Neutrophil (primary cell): ENCODE results near the gene GLRA3.

Source experiments
- H3K27ac ChIP-seq: fragments of 200-600 bp; sonication (generic); 2 replicates; pipeline ENCODE4 v1.5.1; 2016; ENCODE audit warnings: mild to moderate bottlenecking, moderate library complexity
- H3K27me3 ChIP-seq: fragments of 200-600 bp; sonication (generic); 2 replicates; pipeline ENCODE4 v1.6.0; 2016; ENCODE audit warnings: mild to moderate bottlenecking
- H3K36me3 ChIP-seq: fragments of 200-600 bp; sonication (generic); 2 replicates; pipeline ENCODE4 v1.5.1; 2017
- H3K4me1 ChIP-seq, 2 experiments: fragments of 200-600 bp in 1 of 2; sonication (generic) in 1 of 2; 1 replicate in 1 of 2; 2 replicates in 1 of 2; pipeline versions ENCODE4 v1.5.1 to v1.6.1; 2013 to 2016; ENCODE audit warnings: low read depth in 1 of 2, low read length in 1 of 2, mild to moderate bottlenecking in 1 of 2, moderate library complexity in 1 of 2; ENCODE audit not compliant: control insufficient read depth in 1 of 2, insufficient read depth in 1 of 2
- H3K4me3 ChIP-seq, 2 experiments: fragments of 200-600 bp in 1 of 2; sonication (generic) in 1 of 2; 1 replicate in 1 of 2; 2 replicates in 1 of 2; pipeline ENCODE4 v1.5.1; 2013 to 2016; ENCODE audit warnings: low read depth in 1 of 2, low read length in 1 of 2, mild to moderate bottlenecking in 1 of 2, moderate library complexity in 1 of 2
- H3K9me3 ChIP-seq: fragments of 200-600 bp; sonication (generic); 2 replicates; pipeline ENCODE4 v1.5.1; 2016
- TF ChIP-seq, protein P1 (sequence below): fragments of 200-600 bp; sonication (generic); IDR thresholded peaks from 2 replicates; pipeline ENCODE4 v1.5.1; 2016; ENCODE audit warnings: antibody characterized with exemption

GLRA3 gene

GRCh38 chr4:174856926-174857800, 28.1 kb upstream of the GLRA3 start:
- no peaks in the 10 kb centered on the region for H3K27me3 ChIP-seq
- TF ChIP-seq, protein P1, sequence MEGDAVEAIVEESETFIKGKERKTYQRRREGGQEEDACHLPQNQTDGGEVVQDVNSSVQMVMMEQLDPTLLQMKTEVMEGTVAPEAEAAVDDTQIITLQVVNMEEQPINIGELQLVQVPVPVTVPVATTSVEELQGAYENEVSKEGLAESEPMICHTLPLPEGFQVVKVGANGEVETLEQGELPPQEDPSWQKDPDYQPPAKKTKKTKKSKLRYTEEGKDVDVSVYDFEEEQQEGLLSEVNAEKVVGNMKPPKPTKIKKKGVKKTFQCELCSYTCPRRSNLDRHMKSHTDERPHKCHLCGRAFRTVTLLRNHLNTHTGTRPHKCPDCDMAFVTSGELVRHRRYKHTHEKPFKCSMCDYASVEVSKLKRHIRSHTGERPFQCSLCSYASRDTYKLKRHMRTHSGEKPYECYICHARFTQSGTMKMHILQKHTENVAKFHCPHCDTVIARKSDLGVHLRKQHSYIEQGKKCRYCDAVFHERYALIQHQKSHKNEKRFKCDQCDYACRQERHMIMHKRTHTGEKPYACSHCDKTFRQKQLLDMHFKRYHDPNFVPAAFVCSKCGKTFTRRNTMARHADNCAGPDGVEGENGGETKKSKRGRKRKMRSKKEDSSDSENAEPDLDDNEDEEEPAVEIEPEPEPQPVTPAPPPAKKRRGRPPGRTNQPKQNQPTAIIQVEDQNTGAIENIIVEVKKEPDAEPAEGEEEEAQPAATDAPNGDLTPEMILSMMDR: no peak
- H3K27ac ChIP-seq: no peak overlapping the region
- H3K9me3 ChIP-seq: no peaks in the 10 kb centered on the region
- no peak overlapping the region for H3K4me3 ChIP-seq
- H3K4me1 ChIP-seq: no peaks in the 10 kb centered on the region
- H3K36me3 ChIP-seq: no peaks in the 10 kb centered on the region

GRCh38 chr4:174855050-174855449, 26.0 kb upstream of the GLRA3 start:
- H3K4me3 ChIP-seq: no peak overlapping the region
- no peak overlapping the region for H3K27ac ChIP-seq
- TF ChIP-seq, protein P1: no peak

GRCh38 chr4:174853629-174854028, 24.6 kb upstream of the GLRA3 start:
- no peaks in the 10 kb centered on the region for H3K27me3 ChIP-seq
- no peak overlapping the region for H3K27ac ChIP-seq
- TF ChIP-seq, protein P1: no peak

More at GRCh38 chr4:174855050-174855449, 26.0 kb upstream of the GLRA3 start:
- H3K36me3 ChIP-seq: no peaks in the 10 kb centered on the region
- no peaks in the 10 kb centered on the region for H3K9me3 ChIP-seq
- H3K27me3 ChIP-seq: no peaks in the 10 kb centered on the region
- H3K4me1 ChIP-seq: no peaks in the 10 kb centered on the region

GRCh38 chr4:174848596-174848995, 19.5 kb upstream of the GLRA3 start:
- Histone ChIP-seq H3K4me1 (no peaks in the 10 kb centered on the region), H3K36me3 (no peaks in the 10 kb centered on the region), H3K27ac (no peak overlapping the region), H3K4me3 (no peak overlapping the region), H3K9me3 (no peaks in the 10 kb centered on the region), H3K27me3 (no peaks in the 10 kb centered on the region)
- TF ChIP-seq, protein P1: no peak

More at GRCh38 chr4:174853629-174854028, 24.6 kb upstream of the GLRA3 start:
- Histone ChIP-seq H3K4me3 (no peak overlapping the region), H3K4me1 (no peaks in the 10 kb centered on the region), H3K9me3 (no peaks in the 10 kb centered on the region), H3K36me3 (no peaks in the 10 kb centered on the region)

DNA sequence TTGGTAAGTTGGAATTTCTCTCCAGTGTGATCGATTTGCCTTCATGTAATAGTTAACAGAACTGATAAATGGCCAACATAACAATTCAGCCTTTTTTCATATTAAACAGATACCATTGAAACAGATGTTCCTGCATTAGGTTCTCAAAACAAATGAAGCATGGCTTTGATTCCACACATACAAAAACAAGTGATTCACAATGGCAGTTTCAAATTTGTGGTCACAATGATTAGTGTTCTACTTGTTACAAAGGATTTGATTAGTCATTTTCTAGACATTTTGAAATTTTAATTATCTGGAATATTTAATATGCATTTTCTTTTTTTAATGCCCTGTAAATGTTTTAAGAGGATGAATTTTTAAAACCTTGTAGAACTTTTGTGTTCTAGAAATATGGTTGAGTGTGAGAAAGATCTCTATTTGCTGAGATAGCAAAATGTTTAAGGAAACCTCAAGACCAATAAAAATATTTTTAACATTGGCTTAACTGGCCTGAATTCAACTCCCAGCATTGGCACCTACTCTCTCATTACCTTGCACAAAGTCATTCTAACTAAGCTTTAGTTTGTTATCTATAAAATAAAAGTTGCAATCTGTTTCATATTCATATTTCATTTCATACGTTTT, 18.9 kb upstream of the GLRA3 start:
- Histone ChIP-seq H3K4me3 (no peak overlapping the region), H3K9me3 (no peaks in the 10 kb centered on the region), H3K27ac (no peak overlapping the region), H3K4me1 (no peaks in the 10 kb centered on the region), H3K36me3 (no peaks in the 10 kb centered on the region), H3K27me3 (no peaks in the 10 kb centered on the region)
- TF ChIP-seq, protein P1: no peak
